B cell (primary cell): Measurements from ENCODE around the gene TALDO1. TPM values are rescaled to one million over a fixed set of nuclear protein-coding genes. Genes with fewer than 3 reads are reported as not detected.

Source experiments
- ATAC-seq: fragments of 200-7000 bp; cut with Tn5 transposase; one replicate; pipeline ENCODE4 v1.10.0; 2021; ENCODE audit warnings: low read depth, mild to moderate bottlenecking, moderate number of reproducible peaks, moderate library complexity
- CTCF ChIA-PET: fragments of 350-600 bp; sonication (Branson Sonifier 250); formaldehyde crosslinking; loops from one replicate; lab custom pipeline; 2021; ENCODE audit warnings: antibody characterized with exemption, inconsistent platforms; lab: Charles Lee
- POLR2A ChIA-PET: fragments of 350-600 bp; sonication (Branson Sonifier 250); formaldehyde crosslinking; loops from one replicate; lab custom pipeline; 2021; ENCODE audit warnings: antibody characterized with exemption; lab: Charles Lee
- DNase-seq: peaks from one replicate; pipeline ENCODE4 v3.0.0; 2013
- H2AFZ ChIP-seq: 2 replicates; pipeline ENCODE4 v1.6.1; 2012; ENCODE audit warnings: mild to moderate bottlenecking, low read depth, low read length; ENCODE audit not compliant: insufficient read depth, poor library complexity, severe bottlenecking
- H3K27ac ChIP-seq, 2 donors: 1 replicate in 1 of 2; 2 replicates in 1 of 2; pipeline ENCODE4 v1.5.1; 2012 to 2013; ENCODE audit warnings: low read length in 2 of 2, mild to moderate bottlenecking in 2 of 2, moderate library complexity in 1 of 2
- H3K27me3 ChIP-seq, 4 experiments: fragments of 200-600 bp in 1 of 4; sonication (generic) in 1 of 4; replicated peaks in 1 of 4; 1 replicate in 2 of 4; 2 replicates in 2 of 4; pipeline versions ENCODE4 v1.6.1 to v1.7.0; 2013 to 2016; ENCODE audit warnings: low read length in 3 of 4, mild to moderate bottlenecking in 2 of 4, mixed read lengths in 1 of 4, moderate library complexity in 1 of 4; ENCODE audit not compliant: insufficient read depth in 4 of 4, control insufficient read depth in 3 of 4; ENCODE audit errors: control extremely low read depth in 1 of 4
- H3K36me3 ChIP-seq, 2 experiments: replicated peaks in 1 of 2; 1 replicate in 1 of 2; 2 replicates in 1 of 2; pipeline versions ENCODE4 v1.6.1 to v1.7.1; 2013; ENCODE audit warnings: low read length in 1 of 2; ENCODE audit not compliant: insufficient read depth in 2 of 2, control insufficient read depth in 1 of 2; ENCODE audit errors: control extremely low read depth in 1 of 2, extremely low read depth in 1 of 2
- H3K4me1 ChIP-seq, 2 donors: fragments of 200-600 bp in 1 of 2; sonication (generic) in 1 of 2; 1 replicate in 1 of 2; 2 replicates in 1 of 2; pipeline versions ENCODE4 v1.5.1 to v1.6.1; 2013 to 2017; ENCODE audit warnings: low read length in 2 of 2; ENCODE audit not compliant: control insufficient read depth in 2 of 2, insufficient read depth in 2 of 2
- H3K4me2 ChIP-seq: replicated peaks from 2 replicates; pipeline ENCODE3; 2012; ENCODE audit warnings: mild to moderate bottlenecking, low read depth, low read length; ENCODE audit not compliant: poor library complexity, severe bottlenecking
- H3K4me3 ChIP-seq, 5 experiments: fragments of 200-600 bp in 1 of 5; sonication (generic) in 1 of 5; 1 replicate in 3 of 5; 2 replicates in 2 of 5; pipeline versions ENCODE4 v1.5.1 to v1.7.0; 2011 to 2016; ENCODE audit warnings: low read length in 4 of 5, mild to moderate bottlenecking in 4 of 5, low read depth in 2 of 5, control low read depth in 1 of 5, moderate library complexity in 1 of 5; ENCODE audit not compliant: insufficient read depth in 1 of 5; ENCODE audit errors: control extremely low read depth in 1 of 5, extremely low read depth in 1 of 5
- H3K79me2 ChIP-seq: fragments of 200-600 bp; sonication (generic); one replicate; pipeline ENCODE4 v1.6.0; 2016; ENCODE audit warnings: low read length; ENCODE audit not compliant: control insufficient read depth, insufficient read depth
- H3K9ac ChIP-seq: fragments of 200-600 bp; sonication (generic); 2 replicates; pipeline ENCODE4 v1.6.1; 2017; ENCODE audit warnings: mild to moderate bottlenecking, low read length, moderate library complexity
- H3K9me3 ChIP-seq, 3 donors: one replicate each; pipeline versions ENCODE4 v1.6.1 to v1.7.1; 2013; ENCODE audit warnings: low read length in 2 of 3; ENCODE audit not compliant: control insufficient read depth in 2 of 3, insufficient read depth in 1 of 3; ENCODE audit errors: control extremely low read depth in 1 of 3
- H4K20me1 ChIP-seq: 2 replicates; pipeline ENCODE4 v1.6.0; 2012; ENCODE audit warnings: mild to moderate bottlenecking, low read length; ENCODE audit not compliant: insufficient read depth, control insufficient read depth, poor library complexity, severe bottlenecking
- H3K27ac Mint-ChIP-seq: one replicate; pipeline ENCODE4 v1.8.0; 2021; ENCODE audit warnings: mixed read lengths
- H3K27me3 Mint-ChIP-seq: one replicate; pipeline ENCODE4 v1.8.0; 2021; ENCODE audit warnings: mixed read lengths
- H3K4me1 Mint-ChIP-seq: one replicate; pipeline ENCODE4 v1.8.0; 2021; ENCODE audit warnings: mixed read lengths
- H3K4me3 Mint-ChIP-seq: one replicate; pipeline ENCODE4 v1.8.0; 2021; ENCODE audit warnings: mixed read lengths
- H3K9me3 Mint-ChIP-seq: one replicate; pipeline ENCODE4 v1.8.0; 2022; ENCODE audit warnings: mixed read lengths; ENCODE audit not compliant: insufficient read depth
- EZH2 ChIP-seq: IDR thresholded peaks from 2 replicates; pipeline ENCODE4 v1.6.1; 2012; ENCODE audit warnings: borderline replicate concordance, low read depth, mild to moderate bottlenecking, moderate library complexity, low read length; ENCODE audit not compliant: insufficient read depth, poor library complexity, severe bottlenecking
- WGBS: methylation state at CpG from one replicate; pipeline ENCODE4 v1.1.5; 2013; ENCODE audit warnings: missing lambda C conversion rate; ENCODE audit not compliant: insufficient coverage; 5-methylcytosine and 5-hydroxymethylcytosine counted together
- intact Hi-C: fragments of 100-400 bp; cut with micrococcal nuclease; formaldehyde crosslinking; loops from one replicate; pipeline ENCODE4 v1.10.0; 2022
- polyA plus RNA-seq: library from polyadenylated mRNA; depleted of rRNA; stranded (reverse); fragments of >200 nt; gene quantifications from 2 replicates; pipeline ENCODE4 v1.2.3, GENCODE V29; 2012
- total RNA-seq, 2 donors: library from RNA; stranded (reverse); fragments of 120-200 nt in 1 of 2; gene quantifications; 1 replicate in 1 of 2; 2 replicates in 1 of 2; pipeline versions ENCODE4 v1.2.3 to v1.2.4, GENCODE V29; 2013 to 2022
- TF ChIP-seq, protein P1 (sequence below): fragments of 200-600 bp; IDR thresholded peaks from one replicate; pipeline ENCODE4 v1.8.0; 2022; ENCODE audit warnings: antibody characterized with exemption, mild to moderate bottlenecking

The TALDO1 gene
- total and polyA plus RNA-seq, 2 donors (not counting 1 experiment from before 2014, with no cell fraction given): 82.4 to 116 TPM

DNA sequence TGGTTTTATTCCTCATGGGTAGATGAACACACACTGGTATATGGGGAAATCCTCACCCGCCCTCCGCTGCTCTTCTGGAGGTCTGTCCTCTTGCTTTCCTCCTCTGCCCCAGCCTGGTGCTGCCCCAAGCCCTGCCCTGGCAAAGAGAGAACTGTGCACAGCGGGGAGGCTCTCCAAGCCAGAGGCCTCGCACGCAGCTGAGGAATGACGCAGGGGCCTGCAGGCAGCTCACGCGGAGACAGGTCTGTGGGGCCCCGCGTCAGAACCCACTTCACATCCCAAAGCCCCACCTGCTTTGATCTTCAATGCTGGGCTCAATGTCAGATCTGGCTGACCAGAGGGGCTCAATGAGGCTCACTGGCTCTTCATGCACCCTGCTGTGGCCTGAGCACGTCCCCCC lies 20.0 kb downstream of the TALDO1 start:
- 97% methylated on average over 10 of the region's 11 CpGs for WGBS
- Mint-ChIP-seq H3K27me3 (no peaks in the 10 kb centered on the region), H3K4me3 (no peak overlapping the region), H3K9me3 (no peaks in the 10 kb centered on the region), H3K27ac (no peak overlapping the region), H3K4me1 (peaks cover 2% of the 10 kb centered on the region)
- Histone ChIP-seq H2AFZ (no peak overlapping the region), H3K4me1 (no peaks in the 10 kb centered on the region), H3K9ac (no peak overlapping the region), H3K79me2 (no peaks in the 10 kb centered on the region), H3K27me3 (no peaks in the 10 kb centered on the region), H3K9me3 (no peaks in the 10 kb centered on the region), H4K20me1 (peaks cover 16% of the 10 kb centered on the region), H3K27ac (no peak overlapping the region), H3K4me2 (no peak overlapping the region), H3K36me3 (peaks cover 0 to 42% of the 10 kb centered on the region in 2 experiments), H3K4me3 (no peak overlapping the region)
- ChIA-PET POLR2A (no interaction called here), CTCF (no interaction called here)
- DNase-seq (no peak), ATAC-seq (no peak)
- intact Hi-C loops: no loop called here
- TF ChIP-seq EZH2: no peak
- TF ChIP-seq, protein P1, sequence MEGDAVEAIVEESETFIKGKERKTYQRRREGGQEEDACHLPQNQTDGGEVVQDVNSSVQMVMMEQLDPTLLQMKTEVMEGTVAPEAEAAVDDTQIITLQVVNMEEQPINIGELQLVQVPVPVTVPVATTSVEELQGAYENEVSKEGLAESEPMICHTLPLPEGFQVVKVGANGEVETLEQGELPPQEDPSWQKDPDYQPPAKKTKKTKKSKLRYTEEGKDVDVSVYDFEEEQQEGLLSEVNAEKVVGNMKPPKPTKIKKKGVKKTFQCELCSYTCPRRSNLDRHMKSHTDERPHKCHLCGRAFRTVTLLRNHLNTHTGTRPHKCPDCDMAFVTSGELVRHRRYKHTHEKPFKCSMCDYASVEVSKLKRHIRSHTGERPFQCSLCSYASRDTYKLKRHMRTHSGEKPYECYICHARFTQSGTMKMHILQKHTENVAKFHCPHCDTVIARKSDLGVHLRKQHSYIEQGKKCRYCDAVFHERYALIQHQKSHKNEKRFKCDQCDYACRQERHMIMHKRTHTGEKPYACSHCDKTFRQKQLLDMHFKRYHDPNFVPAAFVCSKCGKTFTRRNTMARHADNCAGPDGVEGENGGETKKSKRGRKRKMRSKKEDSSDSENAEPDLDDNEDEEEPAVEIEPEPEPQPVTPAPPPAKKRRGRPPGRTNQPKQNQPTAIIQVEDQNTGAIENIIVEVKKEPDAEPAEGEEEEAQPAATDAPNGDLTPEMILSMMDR: no peak

DNA sequence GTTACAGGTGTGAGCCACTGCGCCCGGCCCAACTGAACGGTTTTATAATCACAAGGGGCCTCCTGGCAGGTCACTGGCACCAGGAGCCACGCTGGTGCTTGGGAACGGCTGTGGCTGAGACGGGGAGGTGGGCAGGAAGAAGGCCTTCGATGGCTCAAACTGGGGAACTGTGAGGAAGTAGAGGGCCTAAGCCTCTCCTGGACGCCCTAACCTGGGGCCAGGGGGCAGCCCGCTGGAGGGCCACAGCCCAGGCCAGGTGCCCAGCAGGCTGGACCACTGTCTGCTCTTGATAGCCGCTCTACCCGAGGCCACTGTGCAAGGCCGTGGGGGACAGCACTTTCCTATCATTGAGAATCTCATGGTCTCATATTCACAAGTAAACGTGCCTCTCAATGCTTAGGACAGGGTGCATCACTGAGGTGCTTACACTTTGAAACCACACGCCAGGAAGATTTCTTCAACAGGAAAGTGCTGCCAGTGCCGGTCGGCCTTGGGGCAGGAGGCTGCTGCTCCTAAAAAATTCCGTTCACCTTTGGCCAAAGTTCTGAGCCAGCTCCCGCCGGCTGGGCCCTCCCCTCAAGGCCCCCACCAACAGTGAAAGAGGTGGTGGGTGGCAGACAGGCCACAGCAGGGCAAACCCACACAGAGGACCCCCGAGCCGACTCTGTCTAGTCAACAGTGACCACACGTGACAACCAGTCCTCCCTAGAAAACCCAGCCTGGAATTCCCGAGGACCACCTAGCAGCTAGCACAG lies 22.8 kb downstream of the TALDO1 start:
- H3K4me2 ChIP-seq: no peak overlapping the region
- H3K4me1 Mint-ChIP-seq: peaks cover 3% of the 10 kb centered on the region
- H3K9me3 Mint-ChIP-seq: no peaks in the 10 kb centered on the region
- intact Hi-C loops: no loop called here
- H3K27ac Mint-ChIP-seq: no peak overlapping the region
- no peak for TF ChIP-seq EZH2
- TF ChIP-seq, protein P1: no peak
- H3K4me3 ChIP-seq: no peak overlapping the region
- 91% methylated on average over 21 of the region's 23 CpGs for WGBS
- no peaks in the 10 kb centered on the region for H3K9me3 ChIP-seq
- ATAC-seq: no peak
- H2AFZ ChIP-seq: no peak overlapping the region
- H3K9ac ChIP-seq: no peak overlapping the region
- H3K27me3 ChIP-seq: no peaks in the 10 kb centered on the region
- no peak overlapping the region for H3K27ac ChIP-seq
- ChIA-PET CTCF (interaction anchor here (0.5 kb wide), 1 partner anchor 181 kb away, joined by 4 read pairs; no protein-coding TSS in a partner anchor), POLR2A (no interaction called here)
- H3K79me2 ChIP-seq: peaks cover 27% of the 10 kb centered on the region
- no peak for DNase-seq
- H3K4me1 ChIP-seq: no peaks in the 10 kb centered on the region
- peaks cover 0 to 27% of the 10 kb centered on the region in 2 experiments for H3K36me3 ChIP-seq
- H3K4me3 Mint-ChIP-seq: no peak overlapping the region
- H4K20me1 ChIP-seq: peaks cover 27% of the 10 kb centered on the region
- H3K27me3 Mint-ChIP-seq: no peaks in the 10 kb centered on the region
